ENCODE results near the gene LKAAEAR1. TPM values are rescaled to one million over a fixed set of nuclear protein-coding genes. Genes with fewer than 3 reads are reported as not detected.

The LKAAEAR1 gene
- total and polyA plus RNA-seq, 2 of the 13 experiments (the other 11 are each of a cell fraction or from before 2014, with no cell fraction given): not detected

DNA sequence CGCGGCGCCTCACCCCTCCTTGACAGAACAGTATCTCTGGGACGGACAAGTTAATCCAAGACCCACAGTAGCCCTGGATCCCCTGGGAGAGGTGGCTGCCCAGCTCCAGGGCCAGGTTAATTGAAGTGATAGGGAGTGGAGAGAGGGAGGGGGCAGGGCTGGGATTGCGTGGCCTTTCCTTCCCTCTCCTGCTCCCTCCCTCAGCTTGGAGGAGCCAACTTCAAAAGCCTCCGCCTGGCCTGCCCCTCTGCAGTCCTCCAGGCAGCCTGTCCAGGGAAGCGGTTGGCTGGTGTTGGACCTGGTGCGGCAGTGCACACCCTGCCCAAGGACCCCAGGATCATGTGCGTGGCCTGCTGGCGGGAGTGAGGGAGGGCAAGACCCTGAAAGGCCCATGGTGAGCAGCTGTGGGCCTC, 48.3 kb downstream of the LKAAEAR1 start, which contains the start of gene C20orf204:
Gene C20orf204, plus strand, starts transcription at position 250 of the 413 bp plus-strand sequence. Its CDS starts 142 bp downstream, at position 392.
- Histone ChIP-seq H3K4me1 (ENCODE audit: insufficient read depth, low read length) (peaks cover 56% of the 10 kb centered on the region), H3K9me3 (ENCODE audit: low read length) (no peaks in the 10 kb centered on the region), H2AFZ (ENCODE audit: low read length) (no peak within 1 kb of the TSS), H3K27ac (ENCODE audit: extremely low read length, insufficient read depth, low read length) (peak within 1 kb of the TSS; percentile 82), H3K36me3 (replicated peaks in 1 of 2; ENCODE audit: control insufficient read depth in 1 of 2, insufficient read depth in 2 of 2, low read length in 2 of 2) (peaks cover 18 to 26% of the 10 kb centered on the region in 2 experiments), H3K4me2 (ENCODE audit: low read depth, low read length) (peak within 1 kb of the TSS; percentile 92), H3K79me2 (ENCODE audit: insufficient read depth, low read length) (peaks cover 18% of the 10 kb centered on the region), H4K20me1 (ENCODE audit: insufficient read depth, low read length) (no peaks in the 10 kb centered on the region), H3K4me3 (replicated peaks in 1 of 3; ENCODE audit: insufficient read depth in 1 of 3, low read depth in 2 of 3, low read length in 3 of 3) (peak within 1 kb of the TSS; percentile 57 to 84 (median 71)), H3K9ac (ENCODE audit: insufficient read depth, low read depth, low read length) (peak within 1 kb of the TSS; percentile 82), H3K27me3 (ENCODE audit: control insufficient read depth in 1 of 2, insufficient read depth in 2 of 2, low read length in 2 of 2) (no peaks in the 10 kb centered on the region)
- CTCF ChIA-PET (ENCODE audit: low intra/inter-chr PET ratio, low total read pairs): no interaction called here
- in situ Hi-C loops (cut with HindIII; ENCODE audit: extremely low pct_ligation_motif_present, low pct_unique_long_range_greater_than_20kb): no loop called here
- no TSS peak for BruUV-seq (replicated peaks)
- FAIRE-seq (peak; percentile 80), DNase-seq (ENCODE audit: low spot score) (peak; percentile 94), ATAC-seq (peak; percentile 72)
- WGBS (ENCODE audit: low lambda C conversion rate): 5% methylated on average over 6 of the region's 10 CpGs
- POLR2A ChIA-PET: interaction anchor here (0.7 to 10.1 kb wide), 22 partner anchors 8 to 409 kb away, joined by 3 to 252 read pairs (median 4); partner anchors contain the start of genes GMEB2, OPRL1, PCMTD2 and PRPF6
- intact Hi-C loops (cut with micrococcal nuclease; ENCODE audit: unreplicated experiment): loop anchor here (1.0 to 2.0 kb wide), 3 partner anchors 12 to 55 kb away; partner anchors contain the start of gene PRPF6
- TF ChIP-seq, protein P1, sequence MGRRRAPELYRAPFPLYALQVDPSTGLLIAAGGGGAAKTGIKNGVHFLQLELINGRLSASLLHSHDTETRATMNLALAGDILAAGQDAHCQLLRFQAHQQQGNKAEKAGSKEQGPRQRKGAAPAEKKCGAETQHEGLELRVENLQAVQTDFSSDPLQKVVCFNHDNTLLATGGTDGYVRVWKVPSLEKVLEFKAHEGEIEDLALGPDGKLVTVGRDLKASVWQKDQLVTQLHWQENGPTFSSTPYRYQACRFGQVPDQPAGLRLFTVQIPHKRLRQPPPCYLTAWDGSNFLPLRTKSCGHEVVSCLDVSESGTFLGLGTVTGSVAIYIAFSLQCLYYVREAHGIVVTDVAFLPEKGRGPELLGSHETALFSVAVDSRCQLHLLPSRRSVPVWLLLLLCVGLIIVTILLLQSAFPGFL (CRISPR knock-in tag; IDR thresholded peaks at IDR 0.05): no peak
- peak; percentile 93 for TF ChIP-seq ZNF224 (CRISPR knock-in tag; IDR thresholded peaks at IDR 0.05)
- peak; percentile 48; the same call in 1 of the 2 replicates for TF ChIP-seq HOXD1 (CRISPR knock-in tag; IDR thresholded peaks at IDR 0.05)
- TF ChIP-seq HIVEP1 (CRISPR knock-in tag; IDR thresholded peaks at IDR 0.05): no peak
- TF ChIP-seq, protein P2, sequence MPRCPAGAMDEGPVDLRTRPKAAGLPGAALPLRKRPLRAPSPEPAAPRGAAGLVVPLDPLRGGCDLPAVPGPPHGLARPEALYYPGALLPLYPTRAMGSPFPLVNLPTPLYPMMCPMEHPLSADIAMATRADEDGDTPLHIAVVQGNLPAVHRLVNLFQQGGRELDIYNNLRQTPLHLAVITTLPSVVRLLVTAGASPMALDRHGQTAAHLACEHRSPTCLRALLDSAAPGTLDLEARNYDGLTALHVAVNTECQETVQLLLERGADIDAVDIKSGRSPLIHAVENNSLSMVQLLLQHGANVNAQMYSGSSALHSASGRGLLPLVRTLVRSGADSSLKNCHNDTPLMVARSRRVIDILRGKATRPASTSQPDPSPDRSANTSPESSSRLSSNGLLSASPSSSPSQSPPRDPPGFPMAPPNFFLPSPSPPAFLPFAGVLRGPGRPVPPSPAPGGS (CRISPR knock-in tag; IDR thresholded peaks at IDR 0.05): no peak; the same call in 1 of the 2 replicates
- no peak for TF ChIP-seq FOXM1 (CRISPR knock-in tag; IDR thresholded peaks at IDR 0.05)
- TF ChIP-seq ZNF350 (CRISPR knock-in tag; IDR thresholded peaks at IDR 0.05; ENCODE audit: borderline replicate concordance, low read depth): peak; percentile 90; the same call in 1 of the 2 replicates
- peak; percentile 95 for TF ChIP-seq NCOA1 (CRISPR knock-in tag; IDR thresholded peaks at IDR 0.05)
- peak; percentile 74 for TF ChIP-seq ZBTB7B (CRISPR knock-in tag; IDR thresholded peaks at IDR 0.05)
- TF ChIP-seq MIER3 (CRISPR knock-in tag; IDR thresholded peaks at IDR 0.05; ENCODE audit: borderline replicate concordance): 0 out of 2 replicates have a peak, but pooled peaks have one; percentile 19
- 0 out of 3 replicates have a peak, but pooled peaks have one; percentile 49 for TF ChIP-seq MXI1 (IDR thresholded peaks at IDR 0.05; ENCODE audit: borderline replicate concordance, low read depth, low read length)
- peak; percentile 94; the same call in 1 of the 2 replicates for TF ChIP-seq ZNF567 (CRISPR knock-in tag; IDR thresholded peaks at IDR 0.05; ENCODE audit: borderline replicate concordance)
- peak; percentile 45; the same call in 1 of the 2 replicates for TF ChIP-seq ESRRA (CRISPR knock-in tag; IDR thresholded peaks at IDR 0.05; ENCODE audit: low read depth)
- peak; percentile 44; the same call in 1 of the 2 replicates for TF ChIP-seq ZNF143 (CRISPR knock-in tag; IDR thresholded peaks at IDR 0.05)
- TF ChIP-seq, protein P3, sequence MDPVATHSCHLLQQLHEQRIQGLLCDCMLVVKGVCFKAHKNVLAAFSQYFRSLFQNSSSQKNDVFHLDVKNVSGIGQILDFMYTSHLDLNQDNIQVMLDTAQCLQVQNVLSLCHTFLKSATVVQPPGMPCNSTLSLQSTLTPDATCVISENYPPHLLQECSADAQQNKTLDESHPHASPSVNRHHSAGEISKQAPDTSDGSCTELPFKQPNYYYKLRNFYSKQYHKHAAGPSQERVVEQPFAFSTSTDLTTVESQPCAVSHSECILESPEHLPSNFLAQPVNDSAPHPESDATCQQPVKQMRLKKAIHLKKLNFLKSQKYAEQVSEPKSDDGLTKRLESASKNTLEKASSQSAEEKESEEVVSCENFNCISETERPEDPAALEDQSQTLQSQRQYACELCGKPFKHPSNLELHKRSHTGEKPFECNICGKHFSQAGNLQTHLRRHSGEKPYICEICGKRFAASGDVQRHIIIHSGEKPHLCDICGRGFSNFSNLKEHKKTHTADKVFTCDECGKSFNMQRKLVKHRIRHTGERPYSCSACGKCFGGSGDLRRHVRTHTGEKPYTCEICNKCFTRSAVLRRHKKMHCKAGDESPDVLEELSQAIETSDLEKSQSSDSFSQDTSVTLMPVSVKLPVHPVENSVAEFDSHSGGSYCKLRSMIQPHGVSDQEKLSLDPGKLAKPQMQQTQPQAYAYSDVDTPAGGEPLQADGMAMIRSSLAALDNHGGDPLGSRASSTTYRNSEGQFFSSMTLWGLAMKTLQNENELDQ (CRISPR knock-in tag; IDR thresholded peaks at IDR 0.05; ENCODE audit: borderline replicate concordance): peak; percentile 44; the same call in 1 of the 2 replicates
- TF ChIP-seq ZNF792 (CRISPR knock-in tag; IDR thresholded peaks at IDR 0.05): peak; percentile 88
- TF ChIP-seq, protein P4, sequence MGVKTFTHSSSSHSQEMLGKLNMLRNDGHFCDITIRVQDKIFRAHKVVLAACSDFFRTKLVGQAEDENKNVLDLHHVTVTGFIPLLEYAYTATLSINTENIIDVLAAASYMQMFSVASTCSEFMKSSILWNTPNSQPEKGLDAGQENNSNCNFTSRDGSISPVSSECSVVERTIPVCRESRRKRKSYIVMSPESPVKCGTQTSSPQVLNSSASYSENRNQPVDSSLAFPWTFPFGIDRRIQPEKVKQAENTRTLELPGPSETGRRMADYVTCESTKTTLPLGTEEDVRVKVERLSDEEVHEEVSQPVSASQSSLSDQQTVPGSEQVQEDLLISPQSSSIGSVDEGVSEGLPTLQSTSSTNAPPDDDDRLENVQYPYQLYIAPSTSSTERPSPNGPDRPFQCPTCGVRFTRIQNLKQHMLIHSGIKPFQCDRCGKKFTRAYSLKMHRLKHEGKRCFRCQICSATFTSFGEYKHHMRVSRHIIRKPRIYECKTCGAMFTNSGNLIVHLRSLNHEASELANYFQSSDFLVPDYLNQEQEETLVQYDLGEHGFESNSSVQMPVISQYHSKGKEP (CRISPR knock-in tag; IDR thresholded peaks at IDR 0.05): peak; percentile 39; the same call in 1 of the 2 replicates
- TF ChIP-seq RARG (CRISPR knock-in tag; IDR thresholded peaks at IDR 0.05; ENCODE audit: low read depth): 0 out of 2 replicates have a peak, but pooled peaks have one; percentile 35

Data from HepG2 (cell line).